Left lung (tissue), 10 donors: Measurements from ENCODE around the gene STYX. TPM values are rescaled to one million over a fixed set of nuclear protein-coding genes. Genes with fewer than 3 reads are reported as not detected.

Experiments used
- ATAC-seq: fragments of 200-7000 bp; cut with Tn5 transposase; one replicate; pipeline ENCODE4 v1.9.1; 2020; ENCODE audit warnings: moderate library complexity
- DNase-seq, 4 donors: peaks; one replicate each; pipeline ENCODE4 v3.0.0-alpha.2; 2013 to 2020
- H3K27ac ChIP-seq, 2 donors: fragments of 200-600 bp; sonication (generic) in 1 of 2; one replicate each; pipeline versions ENCODE4 v1.5.0 to v1.8.0; 2020 to 2021
- H3K27me3 ChIP-seq, 2 donors: fragments of 200-600 bp; sonication (generic) in 1 of 2; one replicate each; pipeline versions ENCODE4 v1.5.0 to v1.8.0; 2020 to 2021
- H3K36me3 ChIP-seq, 2 donors: fragments of 200-600 bp; sonication (generic) in 1 of 2; one replicate each; pipeline versions ENCODE4 v1.5.0 to v1.8.0; 2020 to 2021
- H3K4me1 ChIP-seq, 2 donors: fragments of 200-600 bp; one replicate each; pipeline ENCODE4 v1.8.0; 2021
- H3K4me3 ChIP-seq, 2 donors: fragments of 200-600 bp; sonication (generic) in 1 of 2; one replicate each; pipeline versions ENCODE4 v1.5.0 to v1.8.0; 2020 to 2021; ENCODE audit warnings: mild to moderate bottlenecking in 1 of 2
- H3K9me3 ChIP-seq, 2 donors: fragments of 200-600 bp; sonication (generic) in 1 of 2; one replicate each; pipeline versions ENCODE4 v1.5.0 to v1.8.0; 2020 to 2021
- intact Hi-C, 2 donors: fragments of 100-400 bp; cut with DNase I; formaldehyde crosslinking; loops; one replicate each; pipeline versions ENCODE4 v1.11.2 to v1.14.2; 2022
- polyA plus RNA-seq, 6 donors: library from polyadenylated mRNA; unstranded; fragments of 120-200 nt; gene quantifications; one replicate each; pipeline ENCODE4 v1.2.1, GENCODE V29; 2013; ENCODE audit not compliant: insufficient read length in 6 of 6
- total RNA-seq, 2 donors: library from RNA; stranded (reverse); fragmentation: NEBNext Ultra II Directional; extraction: Animal tissue kit (Norgen Biotek cat#: 25700); gene quantifications; one replicate each; pipeline ENCODE4 v1.2.1, GENCODE V29; 2021
- TF ChIP-seq, protein P1 (sequence below), 2 donors: fragments of 200-600 bp; sonication (generic) in 1 of 2; IDR thresholded peaks; one replicate each; pipeline versions ENCODE4 v1.5.0 to v1.8.0; 2021; ENCODE audit warnings: antibody characterized with exemption in 2 of 2
- donor health status: DM: no; HTN: yes; CAD: no.
- donor health status: DM: no; HTN: no; CAD: no.

Gene STYX
- total and polyA plus RNA-seq, 8 donors, result 9.9 to 19.2 (median 17.3) TPM

- Histone ChIP-seq H3K27me3 (no peaks in the 10 kb centered on the region), H3K36me3 (no peaks in the 10 kb centered on the region), H3K4me1 (peaks cover 12 to 38% of the 10 kb centered on the region in 2 donors), H3K9me3 (no peaks in the 10 kb centered on the region), H3K4me3 (peak within 1 kb of the TSS; percentile 79 to 94), H3K27ac (peak within 1 kb of the TSS; percentile 89 to 90)
- DNase-seq (peak; percentile 67 to 97 (median 86)), ATAC-seq (peak; percentile 97)
- TF ChIP-seq, protein P1, sequence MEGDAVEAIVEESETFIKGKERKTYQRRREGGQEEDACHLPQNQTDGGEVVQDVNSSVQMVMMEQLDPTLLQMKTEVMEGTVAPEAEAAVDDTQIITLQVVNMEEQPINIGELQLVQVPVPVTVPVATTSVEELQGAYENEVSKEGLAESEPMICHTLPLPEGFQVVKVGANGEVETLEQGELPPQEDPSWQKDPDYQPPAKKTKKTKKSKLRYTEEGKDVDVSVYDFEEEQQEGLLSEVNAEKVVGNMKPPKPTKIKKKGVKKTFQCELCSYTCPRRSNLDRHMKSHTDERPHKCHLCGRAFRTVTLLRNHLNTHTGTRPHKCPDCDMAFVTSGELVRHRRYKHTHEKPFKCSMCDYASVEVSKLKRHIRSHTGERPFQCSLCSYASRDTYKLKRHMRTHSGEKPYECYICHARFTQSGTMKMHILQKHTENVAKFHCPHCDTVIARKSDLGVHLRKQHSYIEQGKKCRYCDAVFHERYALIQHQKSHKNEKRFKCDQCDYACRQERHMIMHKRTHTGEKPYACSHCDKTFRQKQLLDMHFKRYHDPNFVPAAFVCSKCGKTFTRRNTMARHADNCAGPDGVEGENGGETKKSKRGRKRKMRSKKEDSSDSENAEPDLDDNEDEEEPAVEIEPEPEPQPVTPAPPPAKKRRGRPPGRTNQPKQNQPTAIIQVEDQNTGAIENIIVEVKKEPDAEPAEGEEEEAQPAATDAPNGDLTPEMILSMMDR (IDR thresholded peaks at IDR 0.05), result no peak
- intact Hi-C loops, result no loop called here
Observed at GRCh38 chr14:52791223-52792096, 61.5 kb downstream of the STYX start, which contains the start of gene GNPNAT1. GNPNAT1 (minus strand) TSS chr14:52791607; CDS start chr14:52784650, 6,957 bp downstream.

GRCh38 chr14:52792097-52792415 lies 62.1 kb downstream of the STYX start:
- DNase-seq (no peak), ATAC-seq (no peak)
- intact Hi-C loops, result no loop called here
- H3K27me3 ChIP-seq, result no peaks in the 10 kb centered on the region
- H3K36me3 ChIP-seq, result no peaks in the 10 kb centered on the region
- H3K9me3 ChIP-seq, result no peaks in the 10 kb centered on the region
- TF ChIP-seq, protein P1 (IDR thresholded peaks at IDR 0.05), result no peak
- peak overlapping the region; percentile 89 to 90 for H3K27ac ChIP-seq
- peak overlapping the region; percentile 27 to 79 for H3K4me3 ChIP-seq
- H3K4me1 ChIP-seq, result peaks cover 12 to 35% of the 10 kb centered on the region in 2 donors

DNA sequence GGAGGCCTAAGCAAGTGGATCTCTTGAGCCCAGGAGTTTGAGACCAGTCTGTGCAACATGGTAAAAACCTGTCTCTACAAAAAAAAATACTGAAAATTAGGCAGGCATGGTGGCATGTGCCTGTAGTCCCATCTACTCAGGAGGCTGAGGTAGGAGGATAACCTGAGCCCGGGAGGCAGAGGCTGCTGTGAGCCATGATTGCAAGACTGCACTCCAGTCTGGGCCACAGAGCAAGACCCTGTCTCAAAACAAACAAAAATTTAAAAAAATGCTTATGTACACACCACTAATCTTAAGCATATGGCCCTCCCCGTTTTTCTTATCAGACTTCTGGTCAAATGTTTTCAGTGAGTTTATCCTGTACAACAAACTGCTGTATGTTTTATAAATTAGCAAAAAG lies 63.1 kb downstream of the STYX start:
- no peak for ATAC-seq
- intact Hi-C loops, result no loop called here

DNA sequence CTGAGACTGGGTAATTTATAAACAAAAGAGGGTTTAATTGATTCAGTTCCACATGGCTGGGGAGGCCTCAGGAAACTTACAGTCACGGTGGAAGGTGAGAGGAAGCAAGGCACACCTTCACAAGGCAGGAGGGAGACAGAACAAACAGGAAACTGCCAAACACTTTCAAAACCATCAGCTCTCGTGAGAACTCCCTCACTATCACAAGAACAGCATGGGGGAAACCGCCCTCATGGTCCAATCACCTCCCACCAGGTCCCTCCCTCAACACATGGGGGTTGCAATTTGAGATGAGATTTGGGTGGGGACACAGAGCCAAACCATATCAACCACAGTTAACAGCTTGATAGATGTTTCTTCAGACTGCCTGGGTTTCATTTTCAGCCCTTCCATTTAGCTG lies 67.7 kb downstream of the STYX start:
- H3K27me3 ChIP-seq, result no peaks in the 10 kb centered on the region
- no peaks in the 10 kb centered on the region for H3K36me3 ChIP-seq
- ATAC-seq (no peak), DNase-seq (no peak)
- no peaks in the 10 kb centered on the region for H3K9me3 ChIP-seq
- TF ChIP-seq, protein P1 (IDR thresholded peaks at IDR 0.05), result no peak
- H3K4me1 ChIP-seq, result no peaks in the 10 kb centered on the region
- H3K27ac ChIP-seq, result no peak overlapping the region
- intact Hi-C loops, result no loop called here
- no peak overlapping the region for H3K4me3 ChIP-seq

More for the DNA sequence above, 63.1 kb downstream of the STYX start:
- peaks cover 12 to 29% of the 10 kb centered on the region in 2 donors for H3K4me1 ChIP-seq
- H3K4me3 ChIP-seq, result no peak overlapping the region
- no peak for DNase-seq
- no peak overlapping the region for H3K27ac ChIP-seq
- H3K36me3 ChIP-seq, result no peaks in the 10 kb centered on the region
- H3K9me3 ChIP-seq, result no peaks in the 10 kb centered on the region
- TF ChIP-seq, protein P1 (IDR thresholded peaks at IDR 0.05), result no peak
- H3K27me3 ChIP-seq, result no peaks in the 10 kb centered on the region

- no peaks in the 10 kb centered on the region for H3K4me1 ChIP-seq
- TF ChIP-seq, protein P1 (IDR thresholded peaks at IDR 0.05), result no peak
- no peak overlapping the region for H3K27ac ChIP-seq
- ATAC-seq (no peak), DNase-seq (no peak)
- no peak overlapping the region for H3K4me3 ChIP-seq
- H3K27me3 ChIP-seq, result no peaks in the 10 kb centered on the region
- no peaks in the 10 kb centered on the region for H3K36me3 ChIP-seq
- intact Hi-C loops, result no loop called here
- H3K9me3 ChIP-seq, result no peaks in the 10 kb centered on the region
Observed at GRCh38 chr14:52798826-52799225, 68.9 kb downstream of the STYX start.
